Adrenal gland (tissue), 12 donors: ENCODE measurements around the gene PTPRN2. TPM values are rescaled to one million over a fixed set of nuclear protein-coding genes. Genes with fewer than 3 reads are reported as not detected.
"Not testable (repeated sequence)": the region's sequence is repeated elsewhere in the genome, so short reads cannot be mapped to it uniquely, and the experiment has no call there.

ENCODE experiments used
- DNase-seq, 7 donors: peaks; one replicate each; pipeline ENCODE4 v3.0.0-alpha.2; 2019 to 2020
- H3K27ac ChIP-seq, 5 donors: fragments of 200-600 bp; sonication (generic) in 4 of 5; 1 replicate in 3 of 5; 2 replicates in 2 of 5; pipeline versions ENCODE4 v1.5.1 to v1.8.0; 2016 to 2020; ENCODE audit warnings: mild to moderate bottlenecking in 1 of 5
- H3K27me3 ChIP-seq: fragments of 200-600 bp; 2 replicates; pipeline ENCODE4 v1.8.0; 2021
- H3K36me3 ChIP-seq, 2 donors: fragments of 200-600 bp; replicated peaks in 1 of 2; 1 replicate in 1 of 2; 2 replicates in 1 of 2; pipeline versions ENCODE4 v1.5.1 to v1.8.0; 2018 to 2022
- H3K4me1 ChIP-seq, 2 donors: fragments of 200-600 bp; replicated peaks in 1 of 2; 1 replicate in 1 of 2; 2 replicates in 1 of 2; pipeline versions ENCODE4 v1.5.1 to v1.8.0; 2018 to 2021
- H3K4me3 ChIP-seq, 4 donors: fragments of 200-600 bp; sonication (generic) in 3 of 4; one replicate each; pipeline ENCODE4 v1.5.1; 2016 to 2018
- H3K9me3 ChIP-seq, 3 donors: fragments of 200-600 bp; sonication (generic) in 1 of 3; replicated peaks in 1 of 3; 1 replicate in 2 of 3; 2 replicates in 1 of 3; pipeline versions ENCODE4 v1.5.1 to v1.8.0; 2016 to 2021
- POLR2A ChIP-seq, 2 donors: fragments of 450-650 bp; IDR thresholded peaks; one replicate each; pipeline ENCODE4 v1.6.1; 2017; ENCODE audit warnings: antibody characterized with exemption in 2 of 2, mild to moderate bottlenecking in 2 of 2, moderate library complexity in 1 of 2
- WGBS, 4 donors: extraction: QIAGEN DNeasy Blood & Tissue Kit in 2 of 4; methylation state at CpG; one replicate each; pipeline versions ENCODE4 v1.1.5 to v1.1.7; 2013 to 2017; 5-methylcytosine and 5-hydroxymethylcytosine counted together
- intact Hi-C, 2 donors: fragments of 100-400 bp; cut with DNase I; formaldehyde crosslinking; loops; one replicate each; pipeline versions ENCODE4 v1.14.1 to v1.15.0; 2022 to 2023
- polyA plus RNA-seq, 3 donors: library from polyadenylated mRNA; stranded (reverse); fragments of 200-250 nt in 2 of 3; fragments of 350-450 nt in 1 of 3; fragmentation: Illumina TruSeq in 1 of 3; extraction: RNeasy Lipid Tissue Mini Kit (QIAGEN cat#74804) in 1 of 3; gene quantifications; one replicate each; pipeline ENCODE4 v1.2.3, GENCODE V29; 2013 to 2014
- total RNA-seq, 9 donors: library from RNA; depleted of rRNA in 4 of 9; stranded (reverse); fragments of >200 nt in 4 of 9; fragments of 120-200 nt in 1 of 9; fragmentation: NEBNext Ultra II Directional in 1 of 9; extraction: Animal tissue kit (Norgen Biotek cat#: 25700) in 1 of 9; gene quantifications; one replicate each; pipeline versions ENCODE4 v1.1.0 to v1.2.4, GENCODE V29; 2013 to 2023
- TF ChIP-seq, protein P1 (sequence below), 6 experiments: fragments of 450-650 bp in 4 of 6; fragments of 200-600 bp in 2 of 6; sonication (generic) in 1 of 6; IDR thresholded peaks; 1 replicate in 5 of 6; 2 replicates in 1 of 6; pipeline versions ENCODE4 v1.5.1 to v1.8.0; 2016 to 2021; ENCODE audit warnings: antibody characterized with exemption in 6 of 6, mild to moderate bottlenecking in 2 of 6, moderate library complexity in 1 of 6
- donor health status: healthy with polysubstance abuse.
- donor health status: Bipolar disorder and iron deficiency.
- donor health status: DM: yes; HTN: yes; CAD: no.
- donor health status: DM: no; HTN: no; CAD: no.
- donor health status: DM: no; HTN: no; CAD: no.
- donor health status: DM: yes; HTN: yes; CAD: no.

The PTPRN2 gene
- total and polyA plus RNA-seq, 12 donors, result 2.2 to 16.2 (median 3.4) TPM

DNA sequence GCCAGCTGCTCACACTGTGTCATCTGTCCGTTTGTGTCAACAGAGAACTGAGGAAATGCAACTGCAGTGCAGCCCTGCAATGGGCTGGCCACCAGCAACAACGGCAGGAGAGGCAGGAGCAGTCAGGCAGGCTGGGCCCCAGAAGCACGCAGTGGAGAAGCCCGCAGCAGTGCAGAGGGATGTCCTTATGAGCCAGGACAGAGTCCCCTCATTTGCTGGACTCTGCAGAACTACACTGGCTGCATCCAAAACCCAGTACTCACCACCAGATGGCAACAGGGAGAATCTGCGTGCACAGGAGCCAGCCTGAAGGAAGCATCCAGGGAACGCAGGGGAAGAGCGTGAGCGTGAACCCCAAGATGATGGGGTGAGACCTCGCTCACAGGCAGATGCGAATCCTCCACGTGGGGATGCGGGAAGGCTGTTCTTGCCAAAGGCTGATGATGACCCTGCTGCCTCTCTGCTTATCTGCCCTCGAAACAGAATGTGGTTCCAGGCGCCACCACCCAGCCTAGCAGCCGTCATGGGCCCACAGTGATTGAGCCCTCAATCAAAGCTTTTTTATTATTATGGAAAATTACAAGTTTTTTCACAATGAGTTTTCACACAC, 232.1 kb downstream of the PTPRN2 start:
- H3K4me1 ChIP-seq, result no peaks in the 10 kb centered on the region
- TF ChIP-seq POLR2A (IDR thresholded peaks at IDR 0.05), result no peak
- TF ChIP-seq, protein P1, sequence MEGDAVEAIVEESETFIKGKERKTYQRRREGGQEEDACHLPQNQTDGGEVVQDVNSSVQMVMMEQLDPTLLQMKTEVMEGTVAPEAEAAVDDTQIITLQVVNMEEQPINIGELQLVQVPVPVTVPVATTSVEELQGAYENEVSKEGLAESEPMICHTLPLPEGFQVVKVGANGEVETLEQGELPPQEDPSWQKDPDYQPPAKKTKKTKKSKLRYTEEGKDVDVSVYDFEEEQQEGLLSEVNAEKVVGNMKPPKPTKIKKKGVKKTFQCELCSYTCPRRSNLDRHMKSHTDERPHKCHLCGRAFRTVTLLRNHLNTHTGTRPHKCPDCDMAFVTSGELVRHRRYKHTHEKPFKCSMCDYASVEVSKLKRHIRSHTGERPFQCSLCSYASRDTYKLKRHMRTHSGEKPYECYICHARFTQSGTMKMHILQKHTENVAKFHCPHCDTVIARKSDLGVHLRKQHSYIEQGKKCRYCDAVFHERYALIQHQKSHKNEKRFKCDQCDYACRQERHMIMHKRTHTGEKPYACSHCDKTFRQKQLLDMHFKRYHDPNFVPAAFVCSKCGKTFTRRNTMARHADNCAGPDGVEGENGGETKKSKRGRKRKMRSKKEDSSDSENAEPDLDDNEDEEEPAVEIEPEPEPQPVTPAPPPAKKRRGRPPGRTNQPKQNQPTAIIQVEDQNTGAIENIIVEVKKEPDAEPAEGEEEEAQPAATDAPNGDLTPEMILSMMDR (IDR thresholded peaks at IDR 0.05), result no peak
- no peak overlapping the region for H3K27ac ChIP-seq
- peak in 1 of 7 donors; percentile 29 for DNase-seq
- intact Hi-C loops, result no loop called here
- H3K4me3 ChIP-seq, result no peak overlapping the region
- no peaks in the 10 kb centered on the region for H3K27me3 ChIP-seq
- no peaks in the 10 kb centered on the region for H3K36me3 ChIP-seq
- H3K9me3 ChIP-seq, result no peaks in the 10 kb centered on the region
- 63 to 72% (median 69%) methylated on average over 14 to 15 of the region's 15 CpGs for WGBS, 4 donors

DNA sequence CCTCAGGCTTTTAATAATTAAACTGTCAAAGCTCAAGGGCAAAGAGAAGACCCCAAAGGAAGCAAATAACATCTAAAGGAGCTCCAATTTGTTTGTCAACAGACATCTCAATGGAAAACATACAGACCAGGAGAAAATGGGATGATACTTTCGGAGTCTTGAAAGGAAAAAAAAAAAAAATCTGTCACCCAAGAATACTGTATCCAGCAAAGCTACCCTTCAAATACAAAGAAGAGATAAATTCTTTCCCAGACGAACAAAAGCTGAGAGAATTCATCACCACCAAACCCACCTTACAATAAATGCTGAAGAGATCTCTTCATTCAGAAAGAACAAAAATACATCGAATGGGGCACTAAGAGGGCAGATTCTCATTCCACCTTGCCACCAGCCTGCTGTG, 232.8 kb downstream of the PTPRN2 start:
- no peak for DNase-seq
- WGBS, 4 donors, result 73 to 82% (median 76%) methylated on average over 3 of the region's 3 CpGs
- Histone ChIP-seq H3K4me1 (no peaks in the 10 kb centered on the region), H3K27ac (no peak overlapping the region), H3K4me3 (no peak overlapping the region), H3K9me3 (no peaks in the 10 kb centered on the region), H3K36me3 (no peaks in the 10 kb centered on the region), H3K27me3 (no peaks in the 10 kb centered on the region)
- intact Hi-C loops, result no loop called here
- no peak for TF ChIP-seq POLR2A (IDR thresholded peaks at IDR 0.05)
- TF ChIP-seq, protein P1 (IDR thresholded peaks at IDR 0.05), result no peak

DNA sequence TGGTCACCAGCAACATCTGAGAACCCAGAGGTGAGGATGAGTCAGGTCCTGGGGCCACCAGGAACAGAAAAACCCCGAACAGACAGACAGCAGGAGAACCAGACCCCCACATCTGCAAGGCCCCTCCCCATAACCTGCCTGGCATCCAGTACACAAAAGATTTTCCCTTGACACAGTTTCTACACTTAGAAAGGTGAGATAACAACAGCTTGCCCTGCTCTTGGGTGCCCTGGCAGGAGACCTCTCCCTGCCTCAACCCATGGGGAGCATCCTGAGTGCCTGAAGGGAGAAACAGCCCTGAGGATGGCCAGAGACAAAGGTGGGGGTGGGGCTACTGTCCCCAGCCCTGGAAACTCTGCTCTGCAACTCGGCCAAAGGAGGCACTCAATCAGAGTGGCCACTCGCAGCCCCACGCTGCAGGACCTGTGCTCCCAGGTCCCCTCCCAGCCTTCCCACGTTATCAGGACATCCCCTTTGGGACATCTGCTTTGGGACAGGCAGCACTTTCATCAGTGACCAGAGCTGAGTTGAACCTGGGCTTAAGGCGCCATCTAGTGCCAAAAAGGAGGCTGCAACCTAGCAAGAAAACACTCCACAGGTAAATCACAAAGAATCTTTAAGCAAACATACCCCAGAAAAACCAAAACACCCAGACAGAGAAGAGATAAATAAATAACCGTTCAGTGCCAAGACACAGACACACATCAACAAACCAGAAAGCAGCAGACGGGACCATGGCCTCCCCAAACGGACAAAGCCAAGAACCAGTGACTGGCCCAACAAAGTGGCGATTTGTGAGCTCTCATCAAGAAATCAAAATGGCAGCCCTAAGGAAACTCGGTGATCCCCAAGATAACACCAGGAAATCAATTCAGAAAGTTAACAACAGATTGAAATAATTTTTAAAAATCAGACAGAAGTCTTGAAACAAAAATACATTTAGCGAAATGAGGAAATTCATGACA, 233.7 kb downstream of the PTPRN2 start:
- peak in 2 of 7 donors; percentile 16 to 43 for DNase-seq
- no peak for TF ChIP-seq POLR2A (IDR thresholded peaks at IDR 0.05)
- TF ChIP-seq, protein P1 (IDR thresholded peaks at IDR 0.05), result peak in 4 of 6 experiments; percentile 11 to 42 (median 24)
- Histone ChIP-seq H3K4me3 (no peak overlapping the region), H3K9me3 (no peaks in the 10 kb centered on the region), H3K36me3 (no peaks in the 10 kb centered on the region), H3K4me1 (no peaks in the 10 kb centered on the region), H3K27me3 (no peaks in the 10 kb centered on the region), H3K27ac (no peak overlapping the region)
- WGBS, 4 donors, result 46 to 54% (median 52%) methylated on average over 10 to 12 of the region's 12 CpGs
- intact Hi-C loops, result no loop called here

DNA sequence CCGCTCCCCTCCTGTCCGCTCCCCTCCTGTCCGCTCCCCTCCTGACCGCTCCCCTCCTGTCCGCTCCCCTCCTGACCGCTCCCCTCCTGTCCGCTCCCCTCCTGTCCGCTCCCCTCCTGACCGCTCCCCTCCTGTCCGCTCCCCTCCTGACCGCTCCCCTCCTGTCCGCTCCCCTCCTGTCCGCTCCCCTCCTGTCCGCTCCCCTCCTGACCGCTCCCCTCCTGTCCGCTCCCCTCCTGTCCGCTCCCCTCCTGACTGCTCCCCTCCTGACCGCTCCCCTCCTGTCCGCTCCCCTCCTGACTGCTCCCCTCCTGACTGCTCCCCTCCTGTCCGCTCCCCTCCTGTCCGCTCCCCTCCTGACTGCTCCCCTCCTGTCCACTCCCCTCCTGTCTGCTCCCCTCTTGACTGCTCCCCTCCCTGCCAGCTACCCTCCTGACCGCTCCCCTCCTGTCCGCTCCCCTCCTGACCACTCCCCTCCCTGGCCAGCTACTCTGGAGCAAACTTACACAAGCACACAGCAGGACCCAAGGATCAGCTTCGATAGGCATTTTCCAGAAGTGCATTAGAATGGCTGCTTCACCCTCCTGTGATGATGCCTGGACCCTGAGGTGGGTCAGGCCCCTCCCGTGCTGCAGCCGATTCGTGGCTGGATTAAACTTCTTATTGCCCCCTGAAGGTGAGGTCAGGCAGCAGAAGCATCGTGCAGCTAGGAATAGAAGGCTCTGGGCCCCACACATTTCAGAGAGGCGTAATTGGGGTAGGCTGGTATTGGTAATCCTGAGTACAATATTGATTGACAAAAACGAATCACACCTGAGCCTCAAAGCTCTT, 235.5 kb downstream of the PTPRN2 start:
- intact Hi-C loops, H3K36me3 ChIP-seq, H3K9me3 ChIP-seq, H3K4me1 ChIP-seq, H3K27me3 ChIP-seq, H3K4me3 ChIP-seq, H3K27ac ChIP-seq, DNase-seq: not testable (repeated sequence)
- WGBS, 4 donors, result 71 to 80% (median 78%) methylated on average over 12 to 27 of the region's 30 CpGs
